Fibroblast of lung (primary cell): ENCODE results near the gene PRDM16.

Experiments
- EZH2 ChIP-seq: IDR thresholded peaks from 2 replicates; pipeline ENCODE4 v1.5.1; 2012; ENCODE audit warnings: low read length, control low read depth, mild to moderate bottlenecking; ENCODE audit errors: missing control alignments
- TF ChIP-seq, protein P1 (sequence below), 2 donors: IDR thresholded peaks in 1 of 2; conservative IDR thresholded peaks in 1 of 2; 1 replicate in 1 of 2; 2 replicates in 1 of 2; pipeline ENCODE4 v1.5.1; 2011 to 2012; ENCODE audit warnings: low read length in 2 of 2, control low read depth in 1 of 2, inconsistent platforms in 1 of 2, low read depth in 1 of 2, mild to moderate bottlenecking in 1 of 2

DNA sequence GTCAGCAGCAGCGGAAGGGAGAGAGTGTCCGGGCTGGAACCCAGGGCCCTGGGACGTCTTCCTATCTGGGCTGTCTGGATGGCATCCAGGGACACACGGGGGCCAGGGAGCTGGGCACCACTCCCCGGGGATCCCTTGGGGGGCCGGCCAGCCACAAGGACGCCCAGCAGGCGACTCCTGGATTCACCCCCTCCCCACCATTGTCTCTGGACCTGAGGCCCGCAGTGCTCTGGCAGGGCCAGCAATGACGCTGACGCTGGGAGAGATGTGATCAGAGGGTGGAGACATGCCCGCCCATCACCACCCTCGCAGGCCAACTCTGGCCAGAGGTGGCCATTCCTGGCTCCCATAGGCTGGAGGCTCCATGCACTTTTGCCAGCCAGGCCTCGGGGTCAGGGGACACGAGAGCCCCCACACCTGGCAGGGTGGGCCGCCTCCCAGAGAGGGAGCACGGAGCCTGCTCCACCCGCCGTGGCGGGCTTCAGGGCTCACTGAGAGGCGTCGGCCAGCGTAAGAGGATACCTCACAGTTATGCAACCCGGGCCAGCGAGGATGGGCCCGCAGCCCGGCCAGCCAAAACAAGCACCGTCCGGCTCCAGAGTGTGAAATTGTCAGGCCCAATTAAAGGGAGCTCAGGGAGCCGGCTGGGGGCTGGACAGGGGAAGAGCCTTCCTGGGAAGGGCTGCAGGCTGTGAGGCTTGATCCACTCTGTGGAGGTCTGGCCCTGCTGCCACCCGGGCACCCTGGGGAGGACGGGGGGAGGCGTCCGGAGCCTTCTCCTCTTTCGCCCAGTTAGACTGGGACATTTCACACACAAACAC lies 37.4 kb upstream of the PRDM16 start:
- TF ChIP-seq, protein P1, sequence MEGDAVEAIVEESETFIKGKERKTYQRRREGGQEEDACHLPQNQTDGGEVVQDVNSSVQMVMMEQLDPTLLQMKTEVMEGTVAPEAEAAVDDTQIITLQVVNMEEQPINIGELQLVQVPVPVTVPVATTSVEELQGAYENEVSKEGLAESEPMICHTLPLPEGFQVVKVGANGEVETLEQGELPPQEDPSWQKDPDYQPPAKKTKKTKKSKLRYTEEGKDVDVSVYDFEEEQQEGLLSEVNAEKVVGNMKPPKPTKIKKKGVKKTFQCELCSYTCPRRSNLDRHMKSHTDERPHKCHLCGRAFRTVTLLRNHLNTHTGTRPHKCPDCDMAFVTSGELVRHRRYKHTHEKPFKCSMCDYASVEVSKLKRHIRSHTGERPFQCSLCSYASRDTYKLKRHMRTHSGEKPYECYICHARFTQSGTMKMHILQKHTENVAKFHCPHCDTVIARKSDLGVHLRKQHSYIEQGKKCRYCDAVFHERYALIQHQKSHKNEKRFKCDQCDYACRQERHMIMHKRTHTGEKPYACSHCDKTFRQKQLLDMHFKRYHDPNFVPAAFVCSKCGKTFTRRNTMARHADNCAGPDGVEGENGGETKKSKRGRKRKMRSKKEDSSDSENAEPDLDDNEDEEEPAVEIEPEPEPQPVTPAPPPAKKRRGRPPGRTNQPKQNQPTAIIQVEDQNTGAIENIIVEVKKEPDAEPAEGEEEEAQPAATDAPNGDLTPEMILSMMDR (conservative IDR thresholded peaks at IDR 0.05 in 1 of 2, IDR thresholded peaks at IDR 0.05 in 1 of 2; ENCODE audit: low read depth in 1 of 2, low read length in 2 of 2), result no peak
- no peak for TF ChIP-seq EZH2
